H9 (cell line): ENCODE measurements around the gene KISS1R. TPM values are rescaled to one million over a fixed set of nuclear protein-coding genes. Genes with fewer than 3 reads are reported as not detected.

Experiments
- DNase-seq: peaks from one replicate; pipeline ENCODE4 v3.0.0-alpha.2; 2017
- H2AFZ ChIP-seq: one replicate; pipeline ENCODE4 v1.6.1; 2013; ENCODE audit warnings: mild to moderate bottlenecking, low read length, control low read depth, moderate library complexity
- H2AK5ac ChIP-seq: 2 replicates; pipeline ENCODE4 v1.6.1; 2013; ENCODE audit warnings: low read length, control low read depth, mixed read lengths; ENCODE audit not compliant: insufficient read length
- H2BK120ac ChIP-seq: one replicate; pipeline ENCODE4 v1.6.1; 2013; ENCODE audit warnings: low read depth, mild to moderate bottlenecking, low read length, control low read depth, inconsistent platforms; ENCODE audit not compliant: poor library complexity, severe bottlenecking
- H2BK12ac ChIP-seq: 2 replicates; pipeline ENCODE4 v1.6.1; 2013; ENCODE audit warnings: low read length, control low read depth, mixed read lengths, low read depth; ENCODE audit not compliant: insufficient read length
- H2BK15ac ChIP-seq: 2 replicates; pipeline ENCODE4 v1.6.1; 2013; ENCODE audit warnings: low read depth, low read length, control low read depth
- H2BK20ac ChIP-seq: one replicate; pipeline ENCODE4 v1.6.1; 2013; ENCODE audit warnings: low read depth, mild to moderate bottlenecking, low read length, control low read depth, inconsistent platforms; ENCODE audit not compliant: poor library complexity, severe bottlenecking
- H2BK5ac ChIP-seq: 2 replicates; pipeline ENCODE4 v1.6.1; 2013; ENCODE audit warnings: low read length, control low read depth, mixed read lengths; ENCODE audit not compliant: insufficient read length
- H3K14ac ChIP-seq: 2 replicates; pipeline ENCODE4 v1.6.1; 2013; ENCODE audit warnings: low read length, control low read depth; ENCODE audit not compliant: insufficient read depth
- H3K18ac ChIP-seq: 2 replicates; pipeline ENCODE4 v1.6.1; 2013; ENCODE audit warnings: low read depth, mild to moderate bottlenecking, mixed read lengths, low read length, control low read depth; ENCODE audit not compliant: insufficient read length
- H3K23ac ChIP-seq: 2 replicates; pipeline ENCODE4 v1.6.1; 2013; ENCODE audit warnings: low read length, control low read depth, mixed read lengths, low read depth; ENCODE audit not compliant: insufficient read length
- H3K23me2 ChIP-seq: 2 replicates; pipeline ENCODE4 v1.6.1; 2013; ENCODE audit warnings: low read depth, mild to moderate bottlenecking, mixed read lengths, low read length, control low read depth; ENCODE audit not compliant: insufficient read length, poor library complexity, severe bottlenecking
- H3K27ac ChIP-seq: 2 replicates; pipeline ENCODE4 v1.5.1; 2013; ENCODE audit warnings: low read length, control low read depth, mixed read lengths, low read depth; ENCODE audit not compliant: insufficient read length
- H3K27me3 ChIP-seq: 2 replicates; pipeline ENCODE4 v1.6.1; 2013; ENCODE audit warnings: low read length, control low read depth, inconsistent platforms; ENCODE audit not compliant: insufficient read depth
- H3K4ac ChIP-seq: 2 replicates; pipeline ENCODE4 v1.6.1; 2013; ENCODE audit warnings: low read depth, mild to moderate bottlenecking, control low read depth, inconsistent platforms, low read length, moderate library complexity
- H3K4me1 ChIP-seq: 2 replicates; pipeline ENCODE4 v1.6.1; 2013; ENCODE audit warnings: low read length, control low read depth, inconsistent platforms; ENCODE audit not compliant: insufficient read depth
- H3K4me2 ChIP-seq: 2 replicates; pipeline ENCODE4 v1.6.1; 2013; ENCODE audit warnings: low read length, control low read depth, mixed read lengths; ENCODE audit not compliant: insufficient read length, insufficient read depth
- H3K56ac ChIP-seq: 2 replicates; pipeline ENCODE4 v1.6.1; 2013; ENCODE audit warnings: low read depth, mild to moderate bottlenecking, mixed read lengths, low read length, control low read depth; ENCODE audit not compliant: insufficient read length
- H3K79me1 ChIP-seq: 2 replicates; pipeline ENCODE4 v1.6.1; 2013; ENCODE audit warnings: low read depth, mild to moderate bottlenecking, moderate library complexity, low read length, control low read depth, inconsistent platforms; ENCODE audit not compliant: insufficient read depth, poor library complexity, severe bottlenecking
- H3K79me2 ChIP-seq: 2 replicates; pipeline ENCODE4 v1.6.1; 2013; ENCODE audit warnings: low read length, control low read depth, inconsistent platforms; ENCODE audit not compliant: insufficient read depth
- H3K9ac ChIP-seq: 2 replicates; pipeline ENCODE4 v1.6.1; 2013; ENCODE audit warnings: low read length, control low read depth, mixed read lengths; ENCODE audit not compliant: insufficient read length; ENCODE audit errors: extremely low read depth
- H3K9me3 ChIP-seq: one replicate; pipeline ENCODE4 v1.6.1; 2013; ENCODE audit warnings: low read depth, low read length, inconsistent platforms; ENCODE audit not compliant: control insufficient read depth
- H3T11ph ChIP-seq: one replicate; pipeline ENCODE4 v1.6.1; 2013; ENCODE audit warnings: mild to moderate bottlenecking, low read length, control low read depth, inconsistent platforms
- H4K20me1 ChIP-seq: one replicate; pipeline ENCODE4 v1.6.1; 2013; ENCODE audit not compliant: control insufficient read depth, insufficient read length, insufficient read depth
- H4K5ac ChIP-seq: 2 replicates; pipeline ENCODE4 v1.6.1; 2013; ENCODE audit warnings: low read depth, mild to moderate bottlenecking, mixed read lengths, low read length, control low read depth; ENCODE audit not compliant: insufficient read length
- H4K8ac ChIP-seq: replicated peaks from 2 replicates; pipeline ENCODE4 v1.6.1; 2013; ENCODE audit warnings: low read length, control low read depth, mixed read lengths, low read depth; ENCODE audit not compliant: insufficient read length
- H4K91ac ChIP-seq: 2 replicates; pipeline ENCODE4 v1.6.1; 2013; ENCODE audit warnings: low read depth, mild to moderate bottlenecking, moderate library complexity, mixed read lengths, low read length, control low read depth; ENCODE audit not compliant: insufficient read length
- H3K27ac Mint-ChIP-seq, 3 experiments: 2 replicates in 2 of 3; 3 replicates in 1 of 3; pipeline ENCODE4 v1.8.0; 2020 to 2021; ENCODE audit warnings: mixed read lengths in 3 of 3, mild to moderate bottlenecking in 1 of 3, moderate library complexity in 1 of 3
- H3K27me3 Mint-ChIP-seq: 2 replicates; pipeline ENCODE4 v1.8.0; 2021; ENCODE audit warnings: low read depth, mild to moderate bottlenecking, moderate library complexity, mixed read lengths
- H3K36me3 Mint-ChIP-seq, 3 experiments: 2 replicates in 2 of 3; 3 replicates in 1 of 3; pipeline ENCODE4 v1.8.0; 2020 to 2021; ENCODE audit warnings: low read depth in 3 of 3, mixed read lengths in 3 of 3; ENCODE audit not compliant: insufficient read depth in 1 of 3
- H3K4me1 Mint-ChIP-seq, 2 experiments: 2 replicates each; pipeline ENCODE4 v1.8.0; 2020; ENCODE audit warnings: mixed read lengths in 2 of 2
- H3K4me3 Mint-ChIP-seq, 2 experiments: 2 replicates in 1 of 2; 3 replicates in 1 of 2; pipeline ENCODE4 v1.8.0; 2020 to 2021; ENCODE audit warnings: mild to moderate bottlenecking in 2 of 2, mixed read lengths in 2 of 2, moderate library complexity in 1 of 2
- H3K9me3 Mint-ChIP-seq, 2 experiments: 2 replicates in 1 of 2; 3 replicates in 1 of 2; pipeline ENCODE4 v1.8.0; 2020; ENCODE audit warnings: mild to moderate bottlenecking in 2 of 2, mixed read lengths in 2 of 2, moderate library complexity in 1 of 2
- CTCF ChIP-seq: fragments of 200-600 bp; sonication (generic); conservative IDR thresholded peaks from 3 replicates; pipeline ENCODE4 v1.8.0; 2021; ENCODE audit warnings: antibody characterized with exemption, mild to moderate bottlenecking
- WGBS: extraction: QIAGEN DNeasy Blood & Tissue Kit; methylation state at CpG from one replicate; pipeline ENCODE4 v1.1.7; 2013; ENCODE audit warnings: missing lambda C conversion rate, low lambda C conversion rate, mixed read lengths; ENCODE audit not compliant: insufficient read length; ENCODE audit errors: extremely low coverage; 5-methylcytosine and 5-hydroxymethylcytosine counted together
- total RNA-seq: library from RNA; stranded (reverse); gene quantifications from 2 replicates; pipeline ENCODE4 v1.2.1, GENCODE V29; 2021

The KISS1R gene
- total RNA-seq, 1 experiment from 2014 or later, result 3.3 TPM

GRCh38 chr19:941292-942132 lies 24.4 kb downstream of the KISS1R start:
- Histone ChIP-seq H4K20me1 (peaks cover 8% of the 10 kb centered on the region), H3K14ac (no peak overlapping the region), H4K91ac (no peak overlapping the region), H3K23ac (no peak overlapping the region), H3T11ph (no peak overlapping the region), H3K79me2 (peaks cover 7% of the 10 kb centered on the region; the same call in 1 of the 2 replicates), H2AK5ac (no peak overlapping the region), H2BK120ac (no peak overlapping the region), H4K8ac (no peak overlapping the region), H3K56ac (no peak overlapping the region), H2AFZ (no peak overlapping the region), H4K5ac (no peak overlapping the region), H3K27me3 (no peaks in the 10 kb centered on the region), H3K4me2 (no peak overlapping the region), H3K4ac (no peak overlapping the region), H3K18ac (no peak overlapping the region), H3K79me1 (no peaks in the 10 kb centered on the region), H3K23me2 (no peaks in the 10 kb centered on the region), H3K27ac (no peak overlapping the region), H2BK5ac (no peak overlapping the region), H3K9me3 (no peaks in the 10 kb centered on the region), H3K4me1 (no peaks in the 10 kb centered on the region), H3K9ac (no peak overlapping the region), H2BK12ac (no peak overlapping the region), H2BK15ac (no peak overlapping the region), H2BK20ac (no peak overlapping the region)
- TF ChIP-seq CTCF, result no peak
- DNase-seq, result no peak
- no peak overlapping the region; a peak in 1 of 5 replicates for H3K4me3 Mint-ChIP-seq
- no peaks in the 10 kb centered on the region for H3K9me3 Mint-ChIP-seq
- WGBS, result no CpG with 5 or more reads among the region's 45 CpGs
- H3K27ac Mint-ChIP-seq, result peak overlapping the region in 2 of 3 experiments; percentile 50 to 68; a peak in 5 of 7 replicates
- peaks cover 19 to 47% (median 44%) of the 10 kb centered on the region in 3 experiments; a peak in 6 of 7 replicates for H3K36me3 Mint-ChIP-seq
- no peaks in the 10 kb centered on the region; the same call in 1 of the 2 replicates for H3K27me3 Mint-ChIP-seq
- H3K4me1 Mint-ChIP-seq, result 0 out of 4 replicates have a peak, but pooled peaks cover 0 to 3% of the 10 kb centered on the region in 2 experiments
